Measurements from ENCODE around the gene CPA3. TPM values are rescaled to one million over a fixed set of nuclear protein-coding genes. Genes with fewer than 3 reads are reported as not detected.

CPA3 gene
- total and polyA plus RNA-seq, 7 donors: 0.34 to 3.8 (median 0.74) TPM

DNA sequence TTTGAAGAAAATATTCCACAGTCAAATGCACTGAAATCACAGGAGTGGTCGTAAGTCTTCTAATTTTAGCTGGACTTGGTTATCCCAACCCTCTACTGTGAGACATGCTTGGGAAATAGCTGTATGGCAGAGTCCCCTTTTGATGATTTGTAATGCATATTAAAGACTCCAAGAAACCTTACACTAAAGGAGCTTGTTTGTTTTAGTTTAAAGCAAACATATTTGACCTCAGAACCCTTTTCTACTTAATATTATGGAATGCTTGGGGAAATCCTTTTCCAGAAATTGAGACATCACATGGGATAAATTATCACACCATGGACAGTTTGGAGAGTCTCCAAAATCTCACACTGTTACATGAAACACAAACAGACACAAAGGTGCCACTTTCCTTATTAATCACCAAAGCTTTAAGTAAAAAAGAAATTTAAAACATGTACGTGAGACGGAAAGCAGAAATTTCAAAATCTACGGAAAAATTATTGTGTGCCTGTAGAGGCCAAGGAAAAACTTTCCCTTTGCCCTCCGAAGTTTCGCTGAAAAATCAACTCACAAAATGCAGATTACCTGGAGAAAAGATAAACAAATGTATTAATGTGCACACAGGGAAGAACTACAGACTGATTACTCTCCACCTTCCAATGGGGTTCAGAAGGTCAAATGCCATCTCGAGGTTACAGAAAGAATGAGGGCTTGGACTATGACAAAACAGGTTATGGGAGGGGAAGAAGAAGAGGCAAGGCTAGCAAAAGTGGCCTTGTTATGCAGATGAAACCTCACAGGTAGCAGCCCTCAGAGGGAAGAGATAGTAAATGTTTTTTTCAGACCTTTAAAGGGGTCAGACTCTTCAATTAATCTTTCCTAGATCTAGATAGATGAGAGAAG is 44.5 kb upstream of the CPA3 start:
- Histone ChIP-seq H3K9me3 (no peaks in the 10 kb centered on the region), H3K27ac (no peak overlapping the region), H3K27me3 (ENCODE audit: insufficient read depth in 3 of 3, low read length in 2 of 3) (no peaks in the 10 kb centered on the region), H3K36me3 (ENCODE audit: insufficient read depth in 1 of 2, low read depth in 1 of 2) (no peaks in the 10 kb centered on the region), H3K4me3 (no peak overlapping the region), H3K4me1 (no peaks in the 10 kb centered on the region)
- intact Hi-C loops (cut with DNase I): no loop called here
- no peak for TF ChIP-seq CTCF (IDR thresholded peaks at IDR 0.05)
- ATAC-seq (no peak), DNase-seq (no peak)
- 72 to 74% (median 73%) methylated on average over 7 of the region's 7 CpGs for WGBS, 3 donors

- no peak for ATAC-seq
- H3K9me3 ChIP-seq: no peaks in the 10 kb centered on the region
- TF ChIP-seq CTCF (IDR thresholded peaks at IDR 0.05): no peak
Observed at GRCh38 chr3:148823026-148823425, 42.1 kb upstream of the CPA3 start.

GRCh38 chr3:148825476-148825875 is 39.6 kb upstream of the CPA3 start:
- no peaks in the 10 kb centered on the region for H3K36me3 ChIP-seq (ENCODE audit: insufficient read depth in 1 of 2, low read depth in 1 of 2)
- ATAC-seq: no peak
- no peaks in the 10 kb centered on the region for H3K27me3 ChIP-seq (ENCODE audit: insufficient read depth in 3 of 3, low read length in 2 of 3)
- intact Hi-C loops (cut with DNase I): no loop called here
- no peak overlapping the region for H3K4me3 ChIP-seq
- H3K27ac ChIP-seq: no peak overlapping the region
- WGBS, 3 donors: 85 to 89% (median 89%) methylated on average over 3 of the region's 3 CpGs
- no peaks in the 10 kb centered on the region for H3K4me1 ChIP-seq
- no peaks in the 10 kb centered on the region for H3K9me3 ChIP-seq
- no peak for TF ChIP-seq CTCF (IDR thresholded peaks at IDR 0.05)
- no peak for DNase-seq

More at GRCh38 chr3:148823026-148823425, 42.1 kb upstream of the CPA3 start:
- H3K27me3 ChIP-seq (ENCODE audit: insufficient read depth in 3 of 3, low read length in 2 of 3): no peaks in the 10 kb centered on the region
- intact Hi-C loops (cut with DNase I): no loop called here
- 62 to 64% (median 63%) methylated on average over 1 of the region's 1 CpG for WGBS, 3 donors
- DNase-seq: no peak
- H3K36me3 ChIP-seq (ENCODE audit: insufficient read depth in 1 of 2, low read depth in 1 of 2): no peaks in the 10 kb centered on the region
- H3K4me3 ChIP-seq: no peak overlapping the region
- no peaks in the 10 kb centered on the region for H3K4me1 ChIP-seq
- H3K27ac ChIP-seq: no peak overlapping the region

GRCh38 chr3:148827585-148827984 is 37.5 kb upstream of the CPA3 start, which contains the start of gene CPB1:
CPB1 (plus strand) TSS chr3:148827811; CDS start chr3:148827824, 13 bp downstream.
- H3K36me3 ChIP-seq (ENCODE audit: insufficient read depth in 1 of 2, low read depth in 1 of 2): no peaks in the 10 kb centered on the region
- no peak within 1 kb of the TSS for H3K27ac ChIP-seq
- H3K4me1 ChIP-seq: no peaks in the 10 kb centered on the region
- ATAC-seq (no peak), DNase-seq (no peak)
- no peaks in the 10 kb centered on the region for H3K9me3 ChIP-seq
- TF ChIP-seq CTCF (IDR thresholded peaks at IDR 0.05): no peak
- H3K4me3 ChIP-seq: no peak within 1 kb of the TSS
- intact Hi-C loops (cut with DNase I): no loop called here
- no peaks in the 10 kb centered on the region for H3K27me3 ChIP-seq (ENCODE audit: insufficient read depth in 3 of 3, low read length in 2 of 3)

All from psoas muscle (tissue), 8 donors.